K562 (cell line): Measurements from ENCODE around the gene GLOD4. TPM values are rescaled to one million over a fixed set of nuclear protein-coding genes. Genes with fewer than 3 reads are reported as not detected.

ENCODE experiments used
- ATAC-seq: fragments of 200-7000 bp; cut with Tn5 transposase; 3 replicates; pipeline ENCODE4 v1.9.1; 2020; ENCODE audit warnings: moderate library complexity
- BruUV-seq: library from RNA; stranded (reverse); fragments of 400-500 nt; replicated peaks from 2 replicates; lab custom pipeline; 2021; lab: Mats Ljungman, UMichigan
- CTCF ChIA-PET: fragments of 300-600 bp; formaldehyde crosslinking; extraction: SDS; loops from one replicate; lab custom pipeline; 2021; ENCODE audit warnings: low intra/inter-chr PET ratio; lab: Yijun Ruan, JAX
- POLR2A ChIA-PET: fragments of 300-600, 350-650 bp; sonication (Branson Sonifier 250); formaldehyde crosslinking; extraction: SDS; loops from one replicate; lab custom pipeline; 2021; ENCODE audit warnings: antibody characterized with exemption, inconsistent platforms; lab: Yijun Ruan, JAX
- DNase-seq, 4 experiments: peaks; one replicate each; pipeline versions ENCODE4 v3.0.0 to v3.0.0-alpha.2; 2011 to 2018; ENCODE audit warnings: low spot score in 3 of 4, mixed read lengths in 3 of 4; ENCODE audit errors: extremely low read depth in 1 of 4
- FAIRE-seq: peaks from 2 replicates; lab custom pipeline; 2011; peaks lifted over from hg19 to GRCh38; lab: Jason Lieb, UNC
- H2AFZ ChIP-seq: 2 replicates; pipeline ENCODE4 v1.6.0; 2011; ENCODE audit warnings: low read depth, low read length, control low read depth, inconsistent platforms
- H3K27ac ChIP-seq: fragments of 200-600 bp; 3 replicates; pipeline ENCODE4 v1.8.0; 2011; ENCODE audit warnings: low read depth, mild to moderate bottlenecking, control low read depth, inconsistent platforms, low read length, moderate library complexity, mixed read lengths; ENCODE audit errors: extremely low read depth
- H3K27me3 ChIP-seq, 2 experiments: fragments of 300-600 bp in 1 of 2; 2 replicates in 1 of 2; 3 replicates in 1 of 2; pipeline versions ENCODE4 v1.6.0 to v1.8.0; 2011; ENCODE audit warnings: inconsistent platforms in 2 of 2, low read length in 2 of 2, mild to moderate bottlenecking in 1 of 2, mixed read lengths in 1 of 2, moderate library complexity in 1 of 2; ENCODE audit not compliant: control insufficient read depth in 2 of 2, insufficient read depth in 2 of 2
- H3K36me3 ChIP-seq: fragments of 300-600 bp; 3 replicates; pipeline ENCODE4 v1.8.0; 2011; ENCODE audit warnings: mild to moderate bottlenecking, low read length, inconsistent platforms; ENCODE audit not compliant: control insufficient read depth, insufficient read depth
- H3K4me1 ChIP-seq, 2 experiments: fragments of 200-600 bp in 1 of 2; replicated peaks in 1 of 2; 2 replicates in 1 of 2; 3 replicates in 1 of 2; pipeline versions ENCODE4 v1.5.1 to v1.8.0; 2011; ENCODE audit warnings: inconsistent platforms in 2 of 2, low read length in 2 of 2, mild to moderate bottlenecking in 1 of 2, mixed read lengths in 1 of 2, moderate library complexity in 1 of 2; ENCODE audit not compliant: control insufficient read depth in 2 of 2, insufficient read depth in 2 of 2
- H3K4me2 ChIP-seq: 2 replicates; pipeline ENCODE4 v1.6.1; 2011; ENCODE audit warnings: low read length, control low read depth, inconsistent platforms, mixed read lengths; ENCODE audit not compliant: insufficient read depth
- H3K4me3 ChIP-seq: fragments of 200-600 bp; sonication (generic), shearing (Covaris generic); 2 replicates; pipeline ENCODE4 v1.5.1; 2016; ENCODE audit warnings: control low read depth, inconsistent platforms
- H3K79me2 ChIP-seq: fragments of 200-600 bp; 3 replicates; pipeline ENCODE4 v1.8.0; 2011; ENCODE audit warnings: low read length, inconsistent platforms; ENCODE audit not compliant: control insufficient read depth, insufficient read depth
- H3K9ac ChIP-seq, 2 experiments: 2 replicates each; pipeline versions ENCODE4 v1.6.0 to v1.6.1; 2011; ENCODE audit warnings: low read depth in 2 of 2, low read length in 2 of 2, control low read depth in 1 of 2, inconsistent platforms in 1 of 2, mild to moderate bottlenecking in 1 of 2, mixed read lengths in 1 of 2; ENCODE audit not compliant: insufficient read depth in 1 of 2
- H3K9me1 ChIP-seq: one replicate; pipeline ENCODE4 v1.6.0; 2011; ENCODE audit warnings: inconsistent platforms, mild to moderate bottlenecking, low read length, moderate library complexity; ENCODE audit not compliant: control insufficient read depth, insufficient read depth
- H3K9me3 ChIP-seq: replicated peaks from 2 replicates; pipeline ENCODE4 v1.5.1; 2011; ENCODE audit warnings: low read depth, low read length, inconsistent platforms; ENCODE audit not compliant: control insufficient read depth, insufficient read depth
- H4K20me1 ChIP-seq: replicated peaks from 2 replicates; pipeline ENCODE4 v1.6.1; 2011; ENCODE audit warnings: low read length, inconsistent platforms, mixed read lengths; ENCODE audit not compliant: control insufficient read depth, insufficient read depth
- CTCF ChIP-seq, 3 experiments: IDR thresholded peaks in 2 of 3; conservative IDR thresholded peaks in 1 of 3; 2 replicates each; pipeline ENCODE4 v1.5.1; 2011 to 2012; ENCODE audit warnings: low read length in 3 of 3, mild to moderate bottlenecking in 3 of 3, control low read depth in 2 of 3, improper control_type of control experiment in 1 of 3, inconsistent platforms in 1 of 3, low read depth in 1 of 3, mixed read lengths in 1 of 3, moderate library complexity in 1 of 3; ENCODE audit not compliant: insufficient read depth in 2 of 3
- FOXA1 ChIP-seq: fragments of 450-650 bp; IDR thresholded peaks from 2 replicates; pipeline ENCODE4 v1.6.1; 2016; ENCODE audit warnings: mild to moderate bottlenecking, borderline replicate concordance
- FOXM1 ChIP-seq, 2 experiments: fragments of 450-650 bp in 1 of 2; sonication (generic) in 1 of 2; formaldehyde crosslinking in 1 of 2; IDR thresholded peaks; 2 replicates each; pipeline versions ENCODE4 v1.6.1 to v1.9.0; 2017 to 2022; ENCODE audit warnings: low read depth in 2 of 2, mild to moderate bottlenecking in 2 of 2, missing genetic modification reagents in 1 of 2, moderate library complexity in 1 of 2
- GTF2A2 ChIP-seq: IDR thresholded peaks from 2 replicates; pipeline ENCODE4 v1.6.1; 2016; ENCODE audit warnings: mild to moderate bottlenecking, missing genetic modification characterization, missing compliant biosample characterization
- GTF2B ChIP-seq: IDR thresholded peaks from 2 replicates; pipeline ENCODE4 v1.6.1; 2011; ENCODE audit not compliant: insufficient read length; ENCODE audit errors: extremely low read depth
- MXI1 ChIP-seq: IDR thresholded peaks from 2 replicates; pipeline ENCODE4 v1.6.1; 2011; ENCODE audit warnings: low read depth, mild to moderate bottlenecking, improper control_type of control experiment, low read length
- OTX1 ChIP-seq: fragments of 450-650 bp; formaldehyde crosslinking; IDR thresholded peaks from 2 replicates; pipeline ENCODE4 v1.4.0; 2022; ENCODE audit warnings: mild to moderate bottlenecking
- PCBP1 ChIP-seq: fragments of 200-400 bp; formaldehyde crosslinking; IDR thresholded peaks from 2 replicates; pipeline ENCODE4 v1.6.1; 2018; ENCODE audit warnings: mild to moderate bottlenecking, low read depth, low read length; ENCODE audit not compliant: poor library complexity, severe bottlenecking
- PHB2 ChIP-seq: fragments of 450-650 bp; IDR thresholded peaks from 2 replicates; pipeline ENCODE4 v1.6.1; 2017; ENCODE audit warnings: low read depth
- SMAD4 ChIP-seq: fragments of 250-450 bp; sonication (Bioruptor Pico); conservative IDR thresholded peaks from 2 replicates; pipeline ENCODE4 v1.8.0; 2021; ENCODE audit warnings: inconsistent platforms, mild to moderate bottlenecking, moderate library complexity
- SMARCA4 ChIP-seq: fragments of 450-650 bp; IDR thresholded peaks from 2 replicates; pipeline ENCODE4 v1.6.1; 2016
- SPI1 ChIP-seq: IDR thresholded peaks from 2 replicates; pipeline ENCODE4 v1.6.1; 2011; ENCODE audit warnings: low read depth, low read length, control low read depth, borderline replicate concordance
- ZNF232 ChIP-seq: sonication (generic); formaldehyde crosslinking; IDR thresholded peaks from 2 replicates; pipeline ENCODE4 v1.8.0; 2022; ENCODE audit warnings: mild to moderate bottlenecking, missing genetic modification reagents
- ZNF239 ChIP-seq: fragments of 250-450 bp; sonication (Bioruptor Pico); IDR thresholded peaks from 2 replicates; pipeline ENCODE4 v1.4.0; 2020; ENCODE audit warnings: mild to moderate bottlenecking
- ZNF431 ChIP-seq: sonication (generic); formaldehyde crosslinking; IDR thresholded peaks from 2 replicates; pipeline ENCODE4 v1.8.0; 2022; ENCODE audit warnings: mild to moderate bottlenecking, missing genetic modification reagents
- WGBS: fragments of 100-300 bp; shearing (Covaris generic); methylation state at CpG from one replicate; pipeline ENCODE4 v1.1.6; 2016; ENCODE audit warnings: low coverage, mixed read lengths; ENCODE audit not compliant: insufficient coverage; ENCODE audit errors: missing lambda C conversion rate; 5-methylcytosine and 5-hydroxymethylcytosine counted together
- in situ Hi-C: fragments of 300-500 bp; cut with MboI; formaldehyde crosslinking; loops from 4 replicates; pipeline ENCODE4 v1.15.0; 2018; ENCODE audit warnings: inconsistent platforms, mixed read lengths
- intact Hi-C: fragments of 100-400 bp; cut with micrococcal nuclease; formaldehyde crosslinking; loops from 2 replicates; pipeline ENCODE4 v1.14.2; 2022
- polyA plus RNA-seq, 8 experiments: library from polyadenylated mRNA; depleted of rRNA in 4 of 8; stranded (reverse) in 5 of 8; unstranded in 3 of 8; fragments of >200 nt; fragmentation: Nextera tagmentation in 2 of 8; fragmentation: Illumina TruSeq in 1 of 8; extraction: Ambion mirVana in 2 of 8; extraction: Trizol in 1 of 8; gene quantifications; 2 replicates each; pipeline versions ENCODE4 v1.2.1 to v1.2.3, GENCODE V29; 2011 to 2014; ENCODE audit warnings: inconsistent platforms in 1 of 8, missing spikeins in 1 of 8
- total RNA-seq, 7 experiments: library from RNA; depleted of rRNA in 6 of 7; stranded (reverse); fragments of >200 nt in 6 of 7; fragmentation: Illumina TruSeq in 2 of 7; extraction: Trizol in 2 of 7; gene quantifications; 2 replicates each; pipeline versions ENCODE4 v1.2.1 to v1.2.3, GENCODE V29; 2011 to 2021; ENCODE audit warnings: low replicate concordance in 1 of 7

Gene GLOD4
- total and polyA plus RNA-seq, 9 of the 15 experiments (the other 6 are each of a cell fraction or from before 2014, with no cell fraction given), result 52.0 to 109 (median 64.9) TPM

GRCh38 chr17:824378-824777, 42.3 kb upstream of the GLOD4 start:
- Histone ChIP-seq H3K36me3 (no peaks in the 10 kb centered on the region), H3K9me3 (no peaks in the 10 kb centered on the region), H3K9ac (no peak overlapping the region), H3K4me1 (no peaks in the 10 kb centered on the region), H2AFZ (no peak overlapping the region), H3K27ac (no peak overlapping the region), H3K9me1 (no peaks in the 10 kb centered on the region), H3K27me3 (peaks cover 18 to 58% of the 10 kb centered on the region in 2 experiments), H4K20me1 (no peaks in the 10 kb centered on the region), H3K4me2 (no peak overlapping the region), H3K79me2 (no peaks in the 10 kb centered on the region), H3K4me3 (no peak overlapping the region)
- WGBS, result under 1% methylated on average over 16 of the region's 16 CpGs
- FAIRE-seq, result no peak
- ChIA-PET CTCF (interaction anchor here (0.6 kb wide), 1 partner anchor 31 kb away, joined by 3 read pairs; no protein-coding TSS in a partner anchor), POLR2A (no interaction called here)
- BruUV-seq, result no TSS peak
- TF ChIP-seq ZNF232 (CRISPR knock-in tag) (no peak), ZNF431 (CRISPR knock-in tag) (no peak), GTF2B (no peak), FOXM1 (IDR thresholded peaks at IDR 0.05; ENCODE audit: low read depth) (no peak), FOXM1 (CRISPR knock-in tag; IDR thresholded peaks at IDR 0.05; ENCODE audit: low read depth) (no peak), SMAD4 (CRISPR knock-in tag) (no peak), GTF2A2 (tag) (no peak), MXI1 (no peak), SPI1 (no peak), CTCF (IDR thresholded peaks at IDR 0.05 in 2 of 3, conservative IDR thresholded peaks at IDR 0.05 in 1 of 3; ENCODE audit: insufficient read depth in 2 of 3, low read depth in 1 of 3, low read length in 3 of 3) (no peak), PCBP1 (no peak), SMARCA4 (no peak), ZNF239 (CRISPR knock-in tag) (no peak), PHB2 (no peak), FOXA1 (no peak), OTX1 (CRISPR knock-in tag) (no peak)
- no peak for ATAC-seq
- in situ Hi-C loops, result no loop called here
- DNase-seq, result no peak
- intact Hi-C loops, result no loop called here
